Measurements from ENCODE around the gene CDC14A.

DNA sequence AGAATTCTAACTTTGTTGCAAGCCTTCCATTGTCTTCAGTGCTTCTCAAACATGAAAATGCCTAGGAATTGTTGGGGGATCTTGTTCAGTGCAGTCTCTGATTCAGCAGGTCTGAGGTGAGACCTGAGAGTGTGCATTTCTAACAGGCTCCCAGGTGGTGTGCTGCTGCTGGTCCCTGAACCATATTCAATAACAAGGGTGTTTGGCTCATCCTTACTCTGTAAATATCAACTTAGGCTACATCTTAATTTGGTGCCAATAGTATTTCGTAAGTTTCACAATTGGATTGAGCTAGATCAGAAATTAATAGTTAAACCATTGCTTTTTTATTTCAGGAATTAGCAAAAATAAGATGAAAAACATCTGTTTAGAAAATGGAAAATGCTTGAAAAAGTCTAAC, 126.5 kb downstream of the CDC14A start:
- TF ChIP-seq CTCF (IDR thresholded peaks at IDR 0.05), result no peak
- no peak for TF ChIP-seq POLR2A (IDR thresholded peaks at IDR 0.05)
- TF ChIP-seq EP300 (IDR thresholded peaks at IDR 0.05), result no peak

Data from tibial nerve (tissue), 4 donors.